HepG2 (cell line): ENCODE measurements around the gene TTC39C. TPM values are rescaled to one million over a fixed set of nuclear protein-coding genes. Genes with fewer than 3 reads are reported as not detected.

Experiments
- BORCS8-MEF2B ChIP-seq: sonication (generic); formaldehyde crosslinking; IDR thresholded peaks from 2 replicates; pipeline ENCODE4 v1.8.0; 2022; ENCODE audit warnings: mild to moderate bottlenecking, missing genetic modification reagents
- BRCA1 ChIP-seq: sonication (generic); formaldehyde crosslinking; IDR thresholded peaks from 2 replicates; pipeline ENCODE4 v1.4.0; 2020; ENCODE audit warnings: missing genetic modification reagents
- CCAR2 ChIP-seq: fragments of 200-400 bp; formaldehyde crosslinking; optimal IDR thresholded peaks from 2 replicates; pipeline ENCODE3; 2018; ENCODE audit warnings: low read depth, mild to moderate bottlenecking, low read length, moderate library complexity
- HES4 ChIP-seq: sonication (generic); formaldehyde crosslinking; IDR thresholded peaks from 2 replicates; pipeline ENCODE4 v1.9.0; 2021; ENCODE audit warnings: mild to moderate bottlenecking, missing genetic modification reagents, borderline replicate concordance
- IRX3 ChIP-seq: sonication (generic); formaldehyde crosslinking; IDR thresholded peaks from 2 replicates; pipeline ENCODE4 v1.8.1; 2023; ENCODE audit warnings: mild to moderate bottlenecking, low read depth, missing genetic modification reagents, borderline replicate concordance
- KLF11 ChIP-seq: IDR thresholded peaks from 2 replicates; pipeline ENCODE4 v1.6.1; 2016; ENCODE audit warnings: missing compliant biosample characterization
- NAIF1 ChIP-seq: sonication (generic); formaldehyde crosslinking; IDR thresholded peaks from 2 replicates; pipeline ENCODE4 v1.5.0; 2020; ENCODE audit warnings: mild to moderate bottlenecking, missing genetic modification reagents, borderline replicate concordance
- NFKBIZ ChIP-seq: IDR thresholded peaks from 2 replicates; pipeline ENCODE4 v1.6.1; 2018; ENCODE audit warnings: missing genetic modification reagents, missing compliant biosample characterization
- SIX1 ChIP-seq: sonication (generic); formaldehyde crosslinking; IDR thresholded peaks from 2 replicates; pipeline ENCODE4 v1.4.0; 2020; ENCODE audit warnings: missing genetic modification reagents, borderline replicate concordance
- SIX4 ChIP-seq: sonication (generic); formaldehyde crosslinking; IDR thresholded peaks from 2 replicates; pipeline ENCODE4 v1.4.0; 2020; ENCODE audit warnings: missing genetic modification reagents
- SP5 ChIP-seq: IDR thresholded peaks from 2 replicates; pipeline ENCODE4 v1.6.1; 2016; ENCODE audit warnings: low read depth, borderline replicate concordance
- ZNF205 ChIP-seq: IDR thresholded peaks from 2 replicates; pipeline ENCODE4 v1.6.1; 2018; ENCODE audit warnings: missing biosample characterization, missing genetic modification reagents
- ZNF598 ChIP-seq: sonication (generic); formaldehyde crosslinking; IDR thresholded peaks from 2 replicates; pipeline ENCODE4 v1.5.1; 2020; ENCODE audit warnings: mild to moderate bottlenecking, missing genetic modification reagents, borderline replicate concordance
- ZSCAN12 ChIP-seq: sonication (generic); formaldehyde crosslinking; IDR thresholded peaks from 2 replicates; pipeline ENCODE4 v1.9.0; 2021; ENCODE audit warnings: mild to moderate bottlenecking, missing genetic modification reagents
- polyA plus RNA-seq, 8 experiments: library from polyadenylated mRNA; depleted of rRNA in 3 of 8; stranded (reverse) in 7 of 8; unstranded in 1 of 8; fragments of >200 nt; fragmentation: Illumina TruSeq in 4 of 8; extraction: Trizol in 4 of 8; gene quantifications; 2 replicates each; pipeline versions ENCODE4 v1.2.1 to v1.2.3, GENCODE V29; 2011 to 2016; ENCODE audit warnings: low read depth in 4 of 8, missing spikeins in 1 of 8, mixed read lengths in 1 of 8; ENCODE audit not compliant: insufficient read depth in 1 of 8
- total RNA-seq, 5 experiments: library from RNA; depleted of rRNA; stranded (reverse); fragments of >200 nt; fragmentation: Illumina TruSeq; extraction: Trizol; gene quantifications; 2 replicates each; pipeline ENCODE4 v1.2.3, GENCODE V29; 2016; ENCODE audit warnings: low read depth in 1 of 5
- TF ChIP-seq, protein P1 (sequence below): sonication (generic); formaldehyde crosslinking; IDR thresholded peaks from 2 replicates; pipeline ENCODE4 v1.4.0; 2020; ENCODE audit warnings: missing genetic modification reagents, borderline replicate concordance
- TF ChIP-seq, protein P2 (sequence below): sonication (generic); formaldehyde crosslinking; conservative IDR thresholded peaks from 2 replicates; pipeline ENCODE4 v1.4.0; 2020; ENCODE audit warnings: missing genetic modification reagents
- TF ChIP-seq, protein P3 (sequence below): sonication (generic); formaldehyde crosslinking; IDR thresholded peaks from 2 replicates; pipeline ENCODE4 v1.8.0; 2022; ENCODE audit warnings: mild to moderate bottlenecking, missing genetic modification reagents, borderline replicate concordance

Gene TTC39C
- total and polyA plus RNA-seq, 2 of the 13 experiments (the other 11 are each of a cell fraction or from before 2014, with no cell fraction given): 19.1 to 25.9 TPM

DNA sequence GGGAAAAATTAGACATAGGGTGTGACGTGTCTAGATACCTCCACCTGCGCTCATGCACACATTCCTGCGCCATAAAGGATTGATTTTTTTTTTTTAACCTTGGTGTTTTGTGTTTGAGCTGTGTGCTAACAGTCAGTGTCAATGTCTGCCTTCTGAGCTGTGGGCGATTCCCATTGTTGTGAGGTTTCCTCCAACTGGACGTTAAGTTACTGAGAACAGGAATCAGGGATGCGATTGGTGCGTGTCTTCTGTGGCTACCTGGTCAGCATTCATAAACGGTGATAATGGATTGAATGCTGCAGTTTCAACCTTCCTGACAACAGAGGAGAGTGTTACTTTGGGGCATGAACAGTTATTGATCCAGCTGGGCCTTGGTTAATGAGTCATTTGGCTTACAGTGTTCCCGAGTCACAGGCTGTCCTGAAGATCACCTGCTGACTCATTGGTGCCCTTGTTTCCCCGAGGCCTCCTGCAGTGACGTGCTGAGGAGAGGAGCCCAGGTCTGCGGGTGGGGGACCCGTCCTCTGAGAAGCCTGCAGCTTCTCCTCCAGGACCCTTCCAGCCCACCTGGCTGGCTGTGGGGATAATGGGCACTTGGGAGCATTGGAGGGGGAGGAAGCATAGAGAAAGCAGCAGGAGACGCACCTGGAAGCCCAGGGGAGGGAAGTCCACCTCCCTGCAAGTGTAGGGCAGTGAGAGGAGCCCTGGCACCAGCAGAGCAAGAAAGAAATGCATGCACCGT, 98.5 kb downstream of the TTC39C start (continued):
- TF ChIP-seq, protein P1, sequence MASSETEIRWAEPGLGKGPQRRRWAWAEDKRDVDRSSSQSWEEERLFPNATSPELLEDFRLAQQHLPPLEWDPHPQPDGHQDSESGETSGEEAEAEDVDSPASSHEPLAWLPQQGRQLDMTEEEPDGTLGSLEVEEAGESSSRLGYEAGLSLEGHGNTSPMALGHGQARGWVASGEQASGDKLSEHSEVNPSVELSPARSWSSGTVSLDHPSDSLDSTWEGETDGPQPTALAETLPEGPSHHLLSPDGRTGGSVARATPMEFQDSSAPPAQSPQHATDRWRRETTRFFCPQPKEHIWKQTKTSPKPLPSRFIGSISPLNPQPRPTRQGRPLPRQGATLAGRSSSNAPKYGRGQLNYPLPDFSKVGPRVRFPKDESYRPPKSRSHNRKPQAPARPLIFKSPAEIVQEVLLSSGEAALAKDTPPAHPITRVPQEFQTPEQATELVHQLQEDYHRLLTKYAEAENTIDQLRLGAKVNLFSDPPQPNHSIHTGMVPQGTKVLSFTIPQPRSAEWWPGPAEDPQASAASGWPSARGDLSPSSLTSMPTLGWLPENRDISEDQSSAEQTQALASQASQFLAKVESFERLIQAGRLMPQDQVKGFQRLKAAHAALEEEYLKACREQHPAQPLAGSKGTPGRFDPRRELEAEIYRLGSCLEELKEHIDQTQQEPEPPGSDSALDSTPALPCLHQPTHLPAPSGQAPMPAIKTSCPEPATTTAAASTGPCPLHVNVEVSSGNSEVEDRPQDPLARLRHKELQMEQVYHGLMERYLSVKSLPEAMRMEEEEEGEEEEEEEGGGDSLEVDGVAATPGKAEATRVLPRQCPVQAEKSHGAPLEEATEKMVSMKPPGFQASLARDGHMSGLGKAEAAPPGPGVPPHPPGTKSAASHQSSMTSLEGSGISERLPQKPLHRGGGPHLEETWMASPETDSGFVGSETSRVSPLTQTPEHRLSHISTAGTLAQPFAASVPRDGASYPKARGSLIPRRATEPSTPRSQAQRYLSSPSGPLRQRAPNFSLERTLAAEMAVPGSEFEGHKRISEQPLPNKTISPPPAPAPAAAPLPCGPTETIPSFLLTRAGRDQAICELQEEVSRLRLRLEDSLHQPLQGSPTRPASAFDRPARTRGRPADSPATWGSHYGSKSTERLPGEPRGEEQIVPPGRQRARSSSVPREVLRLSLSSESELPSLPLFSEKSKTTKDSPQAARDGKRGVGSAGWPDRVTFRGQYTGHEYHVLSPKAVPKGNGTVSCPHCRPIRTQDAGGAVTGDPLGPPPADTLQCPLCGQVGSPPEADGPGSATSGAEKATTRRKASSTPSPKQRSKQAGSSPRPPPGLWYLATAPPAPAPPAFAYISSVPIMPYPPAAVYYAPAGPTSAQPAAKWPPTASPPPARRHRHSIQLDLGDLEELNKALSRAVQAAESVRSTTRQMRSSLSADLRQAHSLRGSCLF: no peak
- TF ChIP-seq, protein P2, sequence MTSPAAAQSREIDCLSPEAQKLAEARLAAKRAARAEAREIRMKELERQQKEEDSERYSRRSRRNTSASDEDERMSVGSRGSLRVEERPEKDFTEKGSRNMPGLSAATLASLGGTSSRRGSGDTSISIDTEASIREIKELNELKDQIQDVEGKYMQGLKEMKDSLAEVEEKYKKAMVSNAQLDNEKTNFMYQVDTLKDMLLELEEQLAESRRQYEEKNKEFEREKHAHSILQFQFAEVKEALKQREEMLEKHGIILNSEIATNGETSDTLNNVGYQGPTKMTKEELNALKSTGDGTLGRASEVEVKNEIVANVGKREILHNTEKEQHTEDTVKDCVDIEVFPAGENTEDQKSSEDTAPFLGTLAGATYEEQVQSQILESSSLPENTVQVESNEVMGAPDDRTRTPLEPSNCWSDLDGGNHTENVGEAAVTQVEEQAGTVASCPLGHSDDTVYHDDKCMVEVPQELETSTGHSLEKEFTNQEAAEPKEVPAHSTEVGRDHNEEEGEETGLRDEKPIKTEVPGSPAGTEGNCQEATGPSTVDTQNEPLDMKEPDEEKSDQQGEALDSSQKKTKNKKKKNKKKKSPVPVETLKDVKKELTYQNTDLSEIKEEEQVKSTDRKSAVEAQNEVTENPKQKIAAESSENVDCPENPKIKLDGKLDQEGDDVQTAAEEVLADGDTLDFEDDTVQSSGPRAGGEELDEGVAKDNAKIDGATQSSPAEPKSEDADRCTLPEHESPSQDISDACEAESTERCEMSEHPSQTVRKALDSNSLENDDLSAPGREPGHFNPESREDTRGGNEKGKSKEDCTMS: no peak
- TF ChIP-seq SP5 (CRISPR knock-in tag): 0 out of 2 replicates have a peak, but pooled peaks have one; percentile 31
- no peak; the same call in 1 of the 2 replicates for TF ChIP-seq ZNF598
- TF ChIP-seq NFKBIZ (CRISPR knock-in tag): 0 out of 2 replicates have a peak, but pooled peaks have one; percentile 49
- no peak for TF ChIP-seq HES4 (CRISPR knock-in tag)
- peak; percentile 26; the same call in 1 of the 2 replicates for TF ChIP-seq KLF11 (CRISPR knock-in tag)
- TF ChIP-seq SIX4 (CRISPR knock-in tag): 0 out of 2 replicates have a peak, but pooled peaks have one; percentile 27
- peak; percentile 71; the same call in 1 of the 2 replicates for TF ChIP-seq ZNF205 (CRISPR knock-in tag)
- 0 out of 2 replicates have a peak, but pooled peaks have one; percentile 48 for TF ChIP-seq SIX1 (CRISPR knock-in tag)
- no peak for TF ChIP-seq NAIF1 (CRISPR knock-in tag)
- no peak for TF ChIP-seq ZSCAN12 (CRISPR knock-in tag)
- no peak for TF ChIP-seq CCAR2
- peak; percentile 45; the same call in 1 of the 2 replicates for TF ChIP-seq BORCS8-MEF2B (CRISPR knock-in tag)
- TF ChIP-seq, protein P3, sequence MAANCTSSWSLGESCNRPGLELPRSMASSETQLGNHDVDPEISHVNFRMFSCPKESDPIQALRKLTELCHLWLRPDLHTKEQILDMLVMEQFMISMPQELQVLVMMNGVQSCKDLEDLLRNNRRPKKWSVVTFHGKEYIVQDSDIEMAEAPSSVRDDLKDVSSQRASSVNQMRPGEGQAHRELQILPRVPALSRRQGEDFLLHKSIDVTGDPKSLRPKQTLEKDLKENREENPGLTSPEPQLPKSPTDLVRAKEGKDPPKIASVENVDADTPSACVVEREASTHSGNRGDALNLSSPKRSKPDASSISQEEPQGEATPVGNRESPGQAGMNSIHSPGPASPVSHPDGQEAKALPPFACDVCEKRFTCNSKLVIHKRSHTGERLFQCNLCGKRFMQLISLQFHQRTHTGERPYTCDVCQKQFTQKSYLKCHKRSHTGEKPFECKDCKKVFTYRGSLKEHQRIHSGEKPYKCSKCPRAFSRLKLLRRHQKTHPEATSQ (CRISPR knock-in tag): peak; percentile 57; the same call in 1 of the 2 replicates
- TF ChIP-seq BRCA1: no peak
- no peak; the same call in 1 of the 2 replicates for TF ChIP-seq IRX3 (CRISPR knock-in tag)
